ENCODE measurements around the gene MIPOL1. TPM values are rescaled to one million over a fixed set of nuclear protein-coding genes. Genes with fewer than 3 reads are reported as not detected.
"Not testable (repeated sequence)": the region's sequence is repeated elsewhere in the genome, so short reads cannot be mapped to it uniquely, and the experiment has no call there.

The MIPOL1 gene
- total and polyA plus RNA-seq, 2 experiments from 2014 or later: 16.6 to 24.8 TPM

DNA sequence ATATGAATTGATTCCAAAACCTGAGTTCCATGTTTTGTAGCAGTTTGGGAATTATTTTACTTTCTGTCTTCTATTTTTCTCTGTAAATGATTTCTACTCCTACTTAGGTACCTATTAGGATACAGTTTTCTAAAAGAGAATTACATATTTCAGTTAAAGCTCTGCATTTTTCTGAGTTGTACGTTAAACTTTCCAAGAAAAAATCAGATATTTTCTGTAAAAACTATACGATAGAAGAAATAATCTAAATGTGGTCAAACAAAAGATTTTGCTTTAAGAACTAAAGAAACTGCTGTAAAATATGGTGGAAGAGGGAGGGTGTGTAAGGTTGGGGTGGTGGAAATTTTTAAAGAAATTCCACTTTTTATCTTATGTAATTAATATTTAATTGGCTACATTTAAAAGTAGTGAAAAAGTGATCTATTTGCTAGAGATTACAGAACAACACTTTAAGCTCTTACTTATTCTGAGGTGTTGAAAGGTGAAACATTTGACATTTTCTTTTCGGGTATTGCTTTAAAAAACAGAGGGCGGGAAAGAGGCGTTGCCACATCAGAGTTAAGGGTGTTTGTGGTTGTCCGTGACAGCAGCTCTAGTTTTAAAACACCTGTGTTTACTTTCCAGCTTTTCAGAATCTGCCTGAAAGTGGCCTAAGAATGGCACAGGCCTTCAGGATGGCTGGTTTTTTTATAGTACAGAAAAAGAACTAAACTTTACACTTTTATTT is 187.3 kb downstream of the MIPOL1 start:
- no peaks in the 10 kb centered on the region for H3K9me2 ChIP-seq (ENCODE audit: insufficient read depth)
- H3K79me2 ChIP-seq (replicated peaks; ENCODE audit: insufficient read depth): no peaks in the 10 kb centered on the region
- H3K27ac Mint-ChIP-seq: no peak overlapping the region
- H3K9me3 Mint-ChIP-seq: no peaks in the 10 kb centered on the region; the same call in 1 of the 3 replicates
- no peaks in the 10 kb centered on the region for H3K27me3 ChIP-seq (ENCODE audit: insufficient read depth)
- no peaks in the 10 kb centered on the region for H4K20me1 ChIP-seq (replicated peaks; ENCODE audit: insufficient read depth)
- ATAC-seq (no peak), DNase-seq (ENCODE audit: low spot score) (peak; percentile 2)
- H3K4me1 Mint-ChIP-seq: peaks cover 2% of the 10 kb centered on the region; the same call in 2 of the 3 replicates
- no peak overlapping the region for H3K4me3 Mint-ChIP-seq
- no peaks in the 10 kb centered on the region for H3F3A ChIP-seq (replicated peaks; ENCODE audit: low read depth)
- TF ChIP-seq NANOG (IDR thresholded peaks at IDR 0.05; ENCODE audit: borderline replicate concordance): no peak
- no peak for TF ChIP-seq ZNF114 (CRISPR knock-in tag; IDR thresholded peaks at IDR 0.05)
- TF ChIP-seq REST (IDR thresholded peaks at IDR 0.05; ENCODE audit: unreplicated experiment): no peak
- H2AFZ ChIP-seq: no peak overlapping the region
- H3K4me3 ChIP-seq: no peak overlapping the region
- no peak overlapping the region for H3K4me2 ChIP-seq
- H3K4me1 ChIP-seq (ENCODE audit: insufficient read depth): no peaks in the 10 kb centered on the region
- no peaks in the 10 kb centered on the region for H3K36me3 ChIP-seq (ENCODE audit: insufficient read depth)
- no peaks in the 10 kb centered on the region for H3K27me3 Mint-ChIP-seq (ENCODE audit: insufficient read depth, low read depth, poor library complexity)
- H3K36me3 Mint-ChIP-seq (ENCODE audit: low read depth): peaks cover 3% of the 10 kb centered on the region
- no peak overlapping the region for H3K27ac ChIP-seq (ENCODE audit: low read depth)

DNA sequence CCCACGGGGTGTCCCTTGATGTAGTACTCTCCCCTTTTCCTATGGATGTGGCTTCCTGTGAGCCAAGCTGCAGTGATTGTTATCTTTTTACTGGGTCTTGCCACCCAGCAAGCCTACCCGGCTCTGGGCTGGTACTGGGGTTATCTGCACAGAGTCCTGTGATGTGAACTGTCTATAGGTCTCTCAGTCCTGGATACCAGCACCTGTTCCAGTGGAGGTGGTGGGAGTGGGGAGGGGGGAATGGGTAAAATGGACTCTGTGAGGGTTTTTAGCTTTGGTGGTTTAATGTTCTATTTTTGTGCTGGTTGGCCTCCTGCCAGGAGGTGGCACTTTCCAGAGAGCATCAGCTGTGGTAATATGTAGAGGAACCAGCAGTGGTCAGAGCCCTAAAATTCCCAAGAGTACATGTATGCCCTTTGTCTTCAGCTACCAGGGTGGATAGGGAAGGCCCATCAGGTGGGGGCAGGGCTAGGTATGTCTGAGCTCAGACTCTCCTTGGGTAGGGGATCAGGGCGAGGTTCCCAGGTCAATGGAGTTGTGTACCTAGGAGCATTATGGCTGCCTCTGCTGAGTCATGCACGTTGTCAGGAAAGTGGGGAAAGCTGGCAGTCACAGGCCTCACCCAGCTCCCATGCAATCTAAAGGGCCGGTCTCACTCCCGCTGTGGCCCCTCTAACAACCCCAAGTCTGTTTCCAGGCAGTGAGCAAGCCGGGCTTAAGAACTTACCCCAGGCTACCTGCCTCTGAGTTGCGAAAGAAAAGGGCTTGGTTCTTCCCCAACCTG is 199.6 kb downstream of the MIPOL1 start:
- H3K27ac Mint-ChIP-seq: peak overlapping the region; percentile 76

GRCh38 chr14:37397941-37398215 is 200.1 kb downstream of the MIPOL1 start:
- no peak for TF ChIP-seq CREB1 (CRISPR knock-in tag; IDR thresholded peaks at IDR 0.05; ENCODE audit: low read depth)
- TF ChIP-seq ZNF331 (CRISPR knock-in tag; IDR thresholded peaks at IDR 0.05; ENCODE audit: low read depth): no peak
- TF ChIP-seq POLR2AphosphoS5 (IDR thresholded peaks at IDR 0.05; ENCODE audit: low read depth): no peak
- TF ChIP-seq NANOG (IDR thresholded peaks at IDR 0.05; ENCODE audit: borderline replicate concordance): no peak

More for the DNA sequence above, 199.6 kb downstream of the MIPOL1 start:
- H4K20me1 ChIP-seq (replicated peaks; ENCODE audit: insufficient read depth); H3K4me2 ChIP-seq; H3K36me3 ChIP-seq (ENCODE audit: insufficient read depth); H2AFZ ChIP-seq; H3K27me3 Mint-ChIP-seq (ENCODE audit: insufficient read depth, low read depth, poor library complexity); H3F3A ChIP-seq (replicated peaks; ENCODE audit: low read depth); H3K4me1 Mint-ChIP-seq; H3K4me3 Mint-ChIP-seq; H3K9me2 ChIP-seq (ENCODE audit: insufficient read depth); H3K27ac ChIP-seq (ENCODE audit: low read depth); DNase-seq (ENCODE audit: low spot score); H3K4me3 ChIP-seq; H3K79me2 ChIP-seq (replicated peaks; ENCODE audit: insufficient read depth); H3K27me3 ChIP-seq (ENCODE audit: insufficient read depth); H3K4me1 ChIP-seq (ENCODE audit: insufficient read depth): not testable (repeated sequence)
- 0 out of 3 replicates have a peak, but pooled peaks have one; percentile 44 for ATAC-seq
- peaks cover 42% of the 10 kb centered on the region for H3K36me3 Mint-ChIP-seq (ENCODE audit: low read depth)
- peaks cover 23% of the 10 kb centered on the region for H3K9me3 Mint-ChIP-seq

More at GRCh38 chr14:37397941-37398215, 200.1 kb downstream of the MIPOL1 start:
- Histone ChIP-seq H3K4me3 (no peak overlapping the region), H4K20me1 (replicated peaks; ENCODE audit: insufficient read depth) (no peaks in the 10 kb centered on the region), H3K4me1 (ENCODE audit: insufficient read depth) (no peaks in the 10 kb centered on the region), H3K36me3 (ENCODE audit: insufficient read depth) (0 out of 2 replicates have a peak, but pooled peaks cover 4% of the 10 kb centered on the region), H3K27me3 (ENCODE audit: insufficient read depth) (no peaks in the 10 kb centered on the region), H3K27ac (ENCODE audit: low read depth) (no peak overlapping the region), H3K9me2 (ENCODE audit: insufficient read depth) (no peaks in the 10 kb centered on the region), H2AFZ (no peak overlapping the region), H3K4me2 (no peak overlapping the region), H3F3A (replicated peaks; ENCODE audit: low read depth) (no peaks in the 10 kb centered on the region), H3K79me2 (replicated peaks; ENCODE audit: insufficient read depth) (no peaks in the 10 kb centered on the region)
- peaks cover 23% of the 10 kb centered on the region for H3K9me3 Mint-ChIP-seq
- peaks cover 10% of the 10 kb centered on the region for H3K4me1 Mint-ChIP-seq
- no peak overlapping the region for H3K4me3 Mint-ChIP-seq
- H3K27ac Mint-ChIP-seq: peak overlapping the region; percentile 76
- peaks cover 2% of the 10 kb centered on the region for H3K27me3 Mint-ChIP-seq (ENCODE audit: insufficient read depth, low read depth, poor library complexity)
- DNase-seq (ENCODE audit: low spot score): no peak
- no peak; the same call in 2 of the 3 replicates for ATAC-seq
- peaks cover 40% of the 10 kb centered on the region for H3K36me3 Mint-ChIP-seq (ENCODE audit: low read depth)

Measured in GM23338 (cell line).